Tibial nerve (tissue), 4 donors: ENCODE measurements around the gene LAMB4. TPM values are rescaled to one million over a fixed set of nuclear protein-coding genes. Genes with fewer than 3 reads are reported as not detected.

ENCODE experiments used
- DNase-seq, 2 donors: peaks; one replicate each; pipeline ENCODE4 v3.0.0-alpha.2; 2019; ENCODE audit warnings: low spot score in 2 of 2
- H3K27ac ChIP-seq, 4 donors: fragments of 200-600 bp; sonication (generic) in 3 of 4; one replicate each; pipeline ENCODE4 v1.5.1; 2017 to 2019; ENCODE audit warnings: mild to moderate bottlenecking in 1 of 4
- H3K27me3 ChIP-seq, 2 donors: fragments of 200-600 bp; sonication (generic) in 1 of 2; one replicate each; pipeline versions ENCODE4 v1.5.1 to v1.6.0; 2017 to 2019
- H3K36me3 ChIP-seq, 3 donors: fragments of 200-600 bp; sonication (generic); one replicate each; pipeline ENCODE4 v1.5.1; 2018 to 2019
- H3K4me1 ChIP-seq, 4 donors: fragments of 200-600 bp; sonication (generic) in 3 of 4; one replicate each; pipeline ENCODE4 v1.5.1; 2017 to 2019
- H3K4me3 ChIP-seq, 4 donors: fragments of 200-600 bp; sonication (generic) in 3 of 4; one replicate each; pipeline ENCODE4 v1.5.1; 2017 to 2019; ENCODE audit warnings: mild to moderate bottlenecking in 1 of 4, moderate library complexity in 1 of 4
- H3K9me3 ChIP-seq, 4 donors: fragments of 200-600 bp; sonication (generic) in 3 of 4; one replicate each; pipeline ENCODE4 v1.5.1; 2017 to 2019
- EP300 ChIP-seq, 2 donors: sonication (generic); formaldehyde crosslinking; IDR thresholded peaks; one replicate each; pipeline ENCODE4 v1.6.1; 2017; ENCODE audit warnings: antibody characterized with exemption in 2 of 2, mild to moderate bottlenecking in 1 of 2
- POLR2A ChIP-seq, 2 donors: fragments of 450-650 bp; IDR thresholded peaks; one replicate each; pipeline ENCODE4 v1.6.1; 2017; ENCODE audit warnings: antibody characterized with exemption in 2 of 2, mild to moderate bottlenecking in 2 of 2, moderate library complexity in 2 of 2
- WGBS, 2 donors: methylation state at CpG; one replicate each; pipeline ENCODE4 v1.1.5; 2018; 5-methylcytosine and 5-hydroxymethylcytosine counted together
- total RNA-seq, 4 donors: library from RNA; depleted of rRNA; stranded (reverse); fragments of >200 nt; gene quantifications; one replicate each; pipeline ENCODE4 v1.1.0, GENCODE V29; 2016
- TF ChIP-seq, protein P1 (sequence below), 5 experiments: fragments of 200-600 bp in 3 of 5; fragments of 450-650 bp in 2 of 5; sonication (generic) in 3 of 5; IDR thresholded peaks; one replicate each; pipeline ENCODE4 v1.5.1; 2016 to 2019; ENCODE audit warnings: antibody characterized with exemption in 5 of 5, mild to moderate bottlenecking in 3 of 5, moderate library complexity in 2 of 5

Gene LAMB4
- total RNA-seq, 4 donors from 2014 or later = 0.22 to 1.2 (median 0.42) TPM; not detected in 1

DNA sequence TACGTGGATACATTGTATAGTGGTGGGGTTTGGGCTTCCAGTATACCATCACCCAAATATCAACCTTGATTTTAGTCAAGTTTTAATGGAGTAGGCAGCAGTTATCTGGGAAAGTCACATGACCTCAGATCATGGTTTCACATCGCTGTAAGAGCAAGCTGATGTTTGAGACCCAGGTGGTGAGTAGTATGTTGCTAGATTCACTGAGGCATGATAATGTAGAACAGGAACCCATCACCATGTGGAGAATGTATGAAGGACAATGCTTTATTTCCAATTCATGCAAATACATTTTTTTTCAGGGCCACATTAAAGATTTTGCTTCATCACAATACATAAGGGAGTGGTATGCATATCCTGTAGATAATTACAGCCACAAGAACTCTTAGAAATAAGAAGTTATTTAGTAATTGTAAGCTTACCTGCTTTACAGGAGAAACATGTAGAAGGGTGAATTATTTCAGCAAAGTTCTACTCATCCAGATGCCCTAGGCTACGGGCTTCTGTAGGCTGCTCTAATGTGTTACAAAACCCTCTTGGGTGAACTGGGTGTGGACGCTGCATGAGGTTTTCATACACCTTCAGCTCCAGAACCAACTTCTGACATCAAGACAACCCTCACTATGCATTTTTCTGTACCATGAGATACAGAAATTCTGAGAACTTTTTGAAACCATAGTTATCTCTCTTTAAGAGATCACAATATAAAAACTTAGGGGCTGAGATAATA lies 27.6 kb upstream of the LAMB4 start:
- Histone ChIP-seq H3K9me3 (no peaks in the 10 kb centered on the region), H3K4me1 (no peaks in the 10 kb centered on the region), H3K27me3 (no peaks in the 10 kb centered on the region), H3K27ac (no peak overlapping the region), H3K4me3 (no peak overlapping the region), H3K36me3 (no peaks in the 10 kb centered on the region)
- no peak for DNase-seq
- 96% methylated on average over 4 of the region's 4 CpGs for WGBS, 2 donors
- TF ChIP-seq EP300 (IDR thresholded peaks at IDR 0.05) (no peak), POLR2A (IDR thresholded peaks at IDR 0.05) (no peak)
- TF ChIP-seq, protein P1, sequence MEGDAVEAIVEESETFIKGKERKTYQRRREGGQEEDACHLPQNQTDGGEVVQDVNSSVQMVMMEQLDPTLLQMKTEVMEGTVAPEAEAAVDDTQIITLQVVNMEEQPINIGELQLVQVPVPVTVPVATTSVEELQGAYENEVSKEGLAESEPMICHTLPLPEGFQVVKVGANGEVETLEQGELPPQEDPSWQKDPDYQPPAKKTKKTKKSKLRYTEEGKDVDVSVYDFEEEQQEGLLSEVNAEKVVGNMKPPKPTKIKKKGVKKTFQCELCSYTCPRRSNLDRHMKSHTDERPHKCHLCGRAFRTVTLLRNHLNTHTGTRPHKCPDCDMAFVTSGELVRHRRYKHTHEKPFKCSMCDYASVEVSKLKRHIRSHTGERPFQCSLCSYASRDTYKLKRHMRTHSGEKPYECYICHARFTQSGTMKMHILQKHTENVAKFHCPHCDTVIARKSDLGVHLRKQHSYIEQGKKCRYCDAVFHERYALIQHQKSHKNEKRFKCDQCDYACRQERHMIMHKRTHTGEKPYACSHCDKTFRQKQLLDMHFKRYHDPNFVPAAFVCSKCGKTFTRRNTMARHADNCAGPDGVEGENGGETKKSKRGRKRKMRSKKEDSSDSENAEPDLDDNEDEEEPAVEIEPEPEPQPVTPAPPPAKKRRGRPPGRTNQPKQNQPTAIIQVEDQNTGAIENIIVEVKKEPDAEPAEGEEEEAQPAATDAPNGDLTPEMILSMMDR (IDR thresholded peaks at IDR 0.05) = no peak

DNA sequence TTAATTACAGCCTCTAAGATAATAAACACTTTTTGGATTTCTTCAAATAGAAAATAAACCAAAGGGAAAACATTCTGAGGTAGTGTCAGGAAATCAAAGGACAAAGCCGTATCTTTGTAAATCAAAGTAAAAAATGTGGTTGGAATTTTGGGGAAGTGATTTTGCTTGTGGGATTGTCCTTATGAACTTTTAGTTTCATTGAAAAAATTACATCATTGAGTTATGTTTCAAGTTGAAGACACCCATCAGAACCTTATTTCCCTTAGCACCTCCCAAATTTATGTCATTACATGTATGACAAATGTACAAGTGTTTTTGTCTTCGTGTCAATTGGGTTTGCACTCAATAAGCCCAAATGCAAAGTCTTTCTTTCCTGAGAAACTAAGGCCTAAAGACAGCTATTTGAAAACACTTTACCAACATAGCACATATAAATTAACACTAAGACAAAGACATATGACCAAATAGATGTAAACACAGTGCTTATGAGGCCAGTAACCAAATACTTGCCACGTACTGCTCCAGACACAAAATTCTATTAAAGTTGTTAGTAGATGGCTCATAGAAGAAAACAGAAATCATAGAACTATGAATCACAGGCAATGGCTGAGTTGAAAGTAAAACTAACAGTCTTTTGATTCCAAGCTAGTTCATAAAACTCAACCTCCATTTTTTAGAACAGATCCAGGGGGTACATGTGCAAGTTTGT lies 26.9 kb upstream of the LAMB4 start:
- Histone ChIP-seq H3K36me3 (no peaks in the 10 kb centered on the region), H3K4me3 (no peak overlapping the region), H3K27me3 (no peaks in the 10 kb centered on the region), H3K4me1 (no peaks in the 10 kb centered on the region), H3K27ac (no peak overlapping the region), H3K9me3 (no peaks in the 10 kb centered on the region)
- 70 to 72% methylated on average over 3 of the region's 3 CpGs for WGBS, 2 donors
- no peak for DNase-seq
- TF ChIP-seq, protein P1 (IDR thresholded peaks at IDR 0.05) = no peak
- TF ChIP-seq POLR2A (IDR thresholded peaks at IDR 0.05) (no peak), EP300 (IDR thresholded peaks at IDR 0.05) (no peak)

DNA sequence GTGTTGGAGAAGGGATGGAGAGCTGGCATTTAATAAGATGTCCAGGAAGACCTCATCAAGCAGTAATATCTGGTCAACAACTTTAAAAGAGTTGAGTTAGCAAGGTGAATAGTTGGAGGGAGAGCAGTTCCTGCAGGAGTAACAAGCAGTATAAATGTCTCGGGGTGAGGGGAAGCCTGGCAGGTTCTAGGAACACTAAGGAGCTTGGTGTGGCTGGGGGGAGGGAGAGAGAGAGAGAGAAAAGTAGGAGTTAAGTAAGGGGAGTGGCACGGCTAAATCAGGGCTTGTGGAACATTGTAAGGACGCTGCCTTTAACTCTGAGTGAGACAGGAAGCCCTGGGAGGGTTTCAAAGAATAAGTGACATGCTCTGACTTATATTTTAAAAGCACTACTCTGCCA lies 22.0 kb upstream of the LAMB4 start:
- Histone ChIP-seq H3K4me3 (no peak overlapping the region), H3K27ac (no peak overlapping the region), H3K36me3 (no peaks in the 10 kb centered on the region), H3K9me3 (no peaks in the 10 kb centered on the region), H3K4me1 (no peaks in the 10 kb centered on the region), H3K27me3 (no peaks in the 10 kb centered on the region)
- TF ChIP-seq, protein P1 (IDR thresholded peaks at IDR 0.05) = no peak
- no peak for TF ChIP-seq EP300 (IDR thresholded peaks at IDR 0.05)
- no peak for TF ChIP-seq POLR2A (IDR thresholded peaks at IDR 0.05)
- DNase-seq = no peak
- WGBS, 2 donors = 47 to 63% methylated on average over 3 of the region's 3 CpGs

DNA sequence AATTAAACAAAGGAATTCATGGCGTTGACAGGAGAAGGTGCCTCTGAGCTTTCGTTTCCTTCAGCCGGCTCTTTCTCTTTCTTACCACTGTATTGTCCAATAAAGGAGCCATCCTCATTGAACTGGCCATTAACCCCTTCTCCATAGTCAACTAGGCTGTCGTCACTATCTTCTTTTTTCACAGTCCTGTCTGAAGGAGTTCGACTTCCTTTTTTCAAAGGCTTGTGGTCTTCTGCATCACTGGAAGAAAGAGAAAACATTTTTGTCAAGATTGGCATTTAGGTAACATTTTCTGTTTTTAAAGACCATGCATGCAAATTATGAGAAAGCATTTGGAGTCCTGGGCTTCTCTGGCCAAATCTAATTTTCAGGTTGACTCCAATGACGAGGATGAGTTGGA lies 19.7 kb upstream of the LAMB4 start:
- H3K27ac ChIP-seq = no peak overlapping the region

More for the DNA sequence above, 19.7 kb upstream of the LAMB4 start:
- no peaks in the 10 kb centered on the region for H3K9me3 ChIP-seq
- H3K4me3 ChIP-seq = no peak overlapping the region
- TF ChIP-seq EP300 (IDR thresholded peaks at IDR 0.05) = no peak
- TF ChIP-seq, protein P1 (IDR thresholded peaks at IDR 0.05) = no peak
- no peak for TF ChIP-seq POLR2A (IDR thresholded peaks at IDR 0.05)
- WGBS, 2 donors = 61 to 68% methylated on average over 6 of the region's 6 CpGs
- H3K4me1 ChIP-seq = peaks cover 0 to 7% (median 0%) of the 10 kb centered on the region in 4 donors
- H3K27me3 ChIP-seq = no peaks in the 10 kb centered on the region
- DNase-seq = no peak
- no peaks in the 10 kb centered on the region for H3K36me3 ChIP-seq
